HepG2 (cell line): Measurements from ENCODE around the gene EFCAB13. TPM values are rescaled to one million over a fixed set of nuclear protein-coding genes. Genes with fewer than 3 reads are reported as not detected.
A peak's percentile ranks its signal among the peaks of the same experiment; 100 is the strongest.

ENCODE experiments used
- ATAC-seq: fragments of 200-7000 bp; cut with Tn5 transposase; 3 replicates; pipeline ENCODE4 v1.9.1; 2020; ENCODE audit warnings: mild to moderate bottlenecking, moderate library complexity
- BruUV-seq: library from RNA; stranded (reverse); fragments of 400-500 nt; replicated peaks from 2 replicates; lab custom pipeline; 2021; lab: Mats Ljungman, UMichigan
- CTCF ChIA-PET: fragments of 300-600 bp; formaldehyde crosslinking; extraction: SDS; loops from one replicate; lab custom pipeline; 2021; ENCODE audit warnings: low total read pairs, inconsistent platforms, low intra/inter-chr PET ratio; lab: Yijun Ruan, JAX
- POLR2A ChIA-PET: fragments of 350-600 bp; sonication (Branson Sonifier 250); formaldehyde crosslinking; loops from one replicate; lab custom pipeline; 2020; ENCODE audit warnings: antibody characterized with exemption, inconsistent platforms; lab: Yijun Ruan, JAX
- DNase-seq: peaks from one replicate; pipeline ENCODE4 v3.0.0-alpha.2; 2015; ENCODE audit warnings: low spot score
- FAIRE-seq: peaks from 3 replicates; lab custom pipeline; 2011; peaks lifted over from hg19 to GRCh38; lab: Jason Lieb, UNC
- H2AFZ ChIP-seq: one replicate; pipeline ENCODE4 v1.6.1; 2011; ENCODE audit warnings: low read length, inconsistent platforms
- H3K27ac ChIP-seq: fragments of 300-600 bp; 3 replicates; pipeline ENCODE4 v1.8.0; 2011; ENCODE audit warnings: mixed run types, mild to moderate bottlenecking, mixed read lengths, low read length, inconsistent platforms; ENCODE audit not compliant: insufficient read depth; ENCODE audit errors: extremely low read length
- H3K27me3 ChIP-seq, 2 experiments: fragments of 200-600 bp in 1 of 2; 2 replicates in 1 of 2; 3 replicates in 1 of 2; pipeline versions ENCODE4 v1.6.0 to v1.8.0; 2011; ENCODE audit warnings: low read length in 2 of 2, mild to moderate bottlenecking in 2 of 2, moderate library complexity in 2 of 2, inconsistent platforms in 1 of 2; ENCODE audit not compliant: insufficient read depth in 2 of 2, control insufficient read depth in 1 of 2
- H3K36me3 ChIP-seq, 2 experiments: fragments of 200-600 bp in 1 of 2; replicated peaks in 1 of 2; 2 replicates in 1 of 2; 3 replicates in 1 of 2; pipeline versions ENCODE4 v1.5.1 to v1.8.0; 2011; ENCODE audit warnings: low read length in 2 of 2, inconsistent platforms in 1 of 2; ENCODE audit not compliant: insufficient read depth in 2 of 2, control insufficient read depth in 1 of 2
- H3K4me1 ChIP-seq: 2 replicates; pipeline ENCODE4 v1.5.1; 2012; ENCODE audit warnings: low read length, inconsistent platforms; ENCODE audit not compliant: insufficient read depth
- H3K4me2 ChIP-seq: 2 replicates; pipeline ENCODE4 v1.6.0; 2011; ENCODE audit warnings: low read depth, low read length, inconsistent platforms
- H3K4me3 ChIP-seq, 3 experiments: fragments of 200-600 bp in 1 of 3; sonication (generic), shearing (Covaris generic) in 1 of 3; replicated peaks in 1 of 3; 2 replicates each; pipeline ENCODE4 v1.5.1; 2011 to 2016; ENCODE audit warnings: low read length in 3 of 3, inconsistent platforms in 2 of 3, low read depth in 2 of 3, mild to moderate bottlenecking in 2 of 3, control low read depth in 1 of 3, mixed read lengths in 1 of 3; ENCODE audit not compliant: insufficient read depth in 1 of 3
- H3K79me2 ChIP-seq: one replicate; pipeline ENCODE4 v1.6.1; 2011; ENCODE audit warnings: low read length, inconsistent platforms; ENCODE audit not compliant: insufficient read depth
- H3K9ac ChIP-seq: 2 replicates; pipeline ENCODE4 v1.6.0; 2011; ENCODE audit warnings: mild to moderate bottlenecking, low read depth, low read length, inconsistent platforms; ENCODE audit not compliant: insufficient read depth
- H3K9me3 ChIP-seq: 2 replicates; pipeline ENCODE4 v1.5.1; 2012; ENCODE audit warnings: mild to moderate bottlenecking, low read length
- H4K20me1 ChIP-seq: 2 replicates; pipeline ENCODE4 v1.6.0; 2011; ENCODE audit warnings: inconsistent platforms, mild to moderate bottlenecking, low read length, moderate library complexity; ENCODE audit not compliant: insufficient read depth
- KDM6A ChIP-seq: IDR thresholded peaks from 2 replicates; pipeline ENCODE4 v1.6.1; 2016; ENCODE audit warnings: low read depth
- RFX1 ChIP-seq: fragments of 450-650 bp; IDR thresholded peaks from 2 replicates; pipeline ENCODE4 v1.6.1; 2017
- RFX3 ChIP-seq: IDR thresholded peaks from 2 replicates; pipeline ENCODE4 v1.6.1; 2016; ENCODE audit warnings: missing biosample characterization, missing genetic modification reagents
- SAFB2 ChIP-seq: sonication (generic); formaldehyde crosslinking; IDR thresholded peaks from 2 replicates; pipeline ENCODE4 v1.5.1; 2020; ENCODE audit warnings: missing genetic modification reagents, low read depth, mild to moderate bottlenecking, borderline replicate concordance
- SRF ChIP-seq: IDR thresholded peaks from 2 replicates; pipeline ENCODE4 v1.6.1; 2011; ENCODE audit warnings: mild to moderate bottlenecking, low read depth, low read length, moderate library complexity
- ZNF709 ChIP-seq: sonication (generic); formaldehyde crosslinking; IDR thresholded peaks from 2 replicates; pipeline ENCODE4 v1.5.0; 2020; ENCODE audit warnings: mild to moderate bottlenecking, missing genetic modification reagents
- ZNF713 ChIP-seq: sonication (generic); formaldehyde crosslinking; IDR thresholded peaks from 2 replicates; pipeline ENCODE4 v1.4.0; 2020; ENCODE audit warnings: mild to moderate bottlenecking, missing genetic modification reagents
- WGBS: methylation state at CpG from one replicate; pipeline ENCODE4 v1.1.6; 2017; ENCODE audit warnings: low lambda C conversion rate; 5-methylcytosine and 5-hydroxymethylcytosine counted together
- in situ Hi-C: cut with HindIII; loops from 2 replicates; pipeline ENCODE4 v1.10.0; 2017; ENCODE audit warnings: low pct_unique_long_range_greater_than_20kb; ENCODE audit not compliant: extremely low pct_ligation_motif_present
- intact Hi-C: fragments of 100-400 bp; cut with micrococcal nuclease; formaldehyde crosslinking; loops from one replicate; pipeline ENCODE4 v1.10.0; 2022; ENCODE audit not compliant: unreplicated experiment
- polyA plus RNA-seq, 8 experiments: library from polyadenylated mRNA; depleted of rRNA in 3 of 8; stranded (reverse) in 7 of 8; unstranded in 1 of 8; fragments of >200 nt; fragmentation: Illumina TruSeq in 4 of 8; extraction: Trizol in 4 of 8; gene quantifications; 2 replicates each; pipeline versions ENCODE4 v1.2.1 to v1.2.3, GENCODE V29; 2011 to 2016; ENCODE audit warnings: low read depth in 4 of 8, missing spikeins in 1 of 8, mixed read lengths in 1 of 8; ENCODE audit not compliant: insufficient read depth in 1 of 8
- total RNA-seq, 5 experiments: library from RNA; depleted of rRNA; stranded (reverse); fragments of >200 nt; fragmentation: Illumina TruSeq; extraction: Trizol; gene quantifications; 2 replicates each; pipeline ENCODE4 v1.2.3, GENCODE V29; 2016; ENCODE audit warnings: low read depth in 1 of 5
- TF ChIP-seq, protein P1 (sequence below): sonication (generic); formaldehyde crosslinking; IDR thresholded peaks from 2 replicates; pipeline ENCODE4 v1.4.0; 2020; ENCODE audit warnings: missing genetic modification reagents, borderline replicate concordance

EFCAB13 gene
- total and polyA plus RNA-seq, 2 of the 13 experiments (the other 11 are each of a cell fraction or from before 2014, with no cell fraction given) = 0.22 to 0.71 TPM

DNA sequence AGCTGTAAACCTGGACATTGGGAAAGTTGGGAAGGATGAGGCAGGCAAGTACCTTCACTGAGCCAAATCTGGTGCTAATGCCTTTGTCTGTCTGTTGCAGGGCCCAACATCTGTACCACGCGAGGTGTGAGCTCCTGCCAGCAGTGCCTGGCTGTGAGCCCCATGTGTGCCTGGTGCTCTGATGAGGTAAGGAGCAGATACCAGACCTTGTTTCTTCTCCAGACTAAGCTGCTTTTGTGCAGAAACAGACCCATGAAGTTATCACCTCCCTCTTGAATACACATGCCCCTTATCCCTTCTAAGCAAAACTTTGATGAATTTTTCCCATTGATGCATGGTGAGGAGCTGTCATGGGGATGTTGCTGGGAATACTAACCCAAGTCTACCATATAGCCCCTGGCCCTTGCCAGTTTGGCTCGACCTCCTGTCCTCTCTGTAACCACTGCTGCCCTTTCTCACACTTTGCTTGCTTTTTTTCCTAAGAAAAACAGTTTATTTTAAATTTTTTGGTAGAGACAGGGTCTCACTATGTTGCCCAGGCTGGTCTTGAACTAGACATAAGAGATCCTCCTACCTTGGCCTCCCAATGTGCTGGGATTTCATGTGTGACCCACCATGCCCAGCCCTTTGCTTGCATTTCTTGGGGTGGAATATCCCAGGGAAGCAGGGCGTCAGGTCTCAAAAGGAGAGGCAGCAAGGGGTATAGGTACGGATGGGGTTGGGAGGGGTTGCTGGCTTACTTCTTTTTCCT is 49.3 kb upstream of the EFCAB13 start:
- DNase-seq = no peak
- Histone ChIP-seq H2AFZ (no peak overlapping the region), H3K4me1 (peaks cover 23% of the 10 kb centered on the region), H3K4me3 (no peak overlapping the region), H4K20me1 (no peaks in the 10 kb centered on the region), H3K79me2 (no peaks in the 10 kb centered on the region), H3K27me3 (peaks cover 0 to 17% of the 10 kb centered on the region in 2 experiments; a peak in 3 of 5 replicates), H3K36me3 (no peaks in the 10 kb centered on the region), H3K4me2 (no peak overlapping the region), H3K9me3 (no peaks in the 10 kb centered on the region), H3K27ac (no peak overlapping the region), H3K9ac (no peak overlapping the region)
- no peak for ATAC-seq
- intact Hi-C loops (no loop called here), in situ Hi-C loops (no loop called here)
- TF ChIP-seq KDM6A (CRISPR knock-in tag) = no peak
- TF ChIP-seq RFX1 = no peak
- TF ChIP-seq ZNF713 (CRISPR knock-in tag) = no peak
- no peak for TF ChIP-seq RFX3 (CRISPR knock-in tag)
- TF ChIP-seq SAFB2 = no peak
- CTCF ChIA-PET = no interaction called here
- no peak for FAIRE-seq
- POLR2A ChIA-PET = no interaction called here
- 63% methylated on average over 5 of the region's 5 CpGs for WGBS
- no TSS peak for BruUV-seq

DNA sequence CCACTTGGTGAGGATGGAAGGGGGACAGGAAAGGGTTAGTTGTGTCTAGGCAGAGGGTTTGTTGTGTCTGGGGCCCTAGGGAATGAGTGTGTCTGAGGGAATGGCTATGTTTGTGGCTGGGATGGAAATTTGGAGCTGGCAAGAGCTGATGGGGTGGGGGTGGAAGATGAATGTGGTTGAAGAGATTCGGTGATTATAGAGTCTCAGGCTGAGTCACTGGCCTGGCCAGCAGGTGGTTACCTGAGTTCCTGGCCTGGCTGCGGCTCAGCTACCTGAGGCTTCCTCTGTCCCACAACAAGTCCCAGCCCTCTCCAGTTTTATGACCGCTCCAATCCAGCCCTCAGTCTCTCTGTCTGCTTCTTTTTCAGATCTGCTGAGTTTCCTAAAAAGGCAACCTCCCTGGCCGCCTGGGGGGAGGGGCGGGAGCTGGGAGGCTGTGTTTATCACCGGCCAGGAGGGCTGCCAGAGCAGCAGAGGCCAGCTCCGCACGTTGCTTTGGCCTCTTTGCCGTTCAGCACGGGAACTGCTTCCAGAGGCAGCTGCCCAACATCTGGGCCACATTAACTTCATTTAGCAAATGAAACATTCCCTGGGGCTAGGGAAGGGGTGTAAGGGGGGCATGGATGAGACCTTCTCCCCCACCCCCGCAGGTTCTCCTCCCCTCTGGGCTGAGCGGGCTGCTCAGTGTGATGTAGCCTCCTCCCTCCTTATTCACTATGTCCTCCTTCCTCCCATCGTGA is 48.3 kb upstream of the EFCAB13 start:
- H3K4me1 ChIP-seq = peaks cover 23% of the 10 kb centered on the region
- TF ChIP-seq, protein P1, sequence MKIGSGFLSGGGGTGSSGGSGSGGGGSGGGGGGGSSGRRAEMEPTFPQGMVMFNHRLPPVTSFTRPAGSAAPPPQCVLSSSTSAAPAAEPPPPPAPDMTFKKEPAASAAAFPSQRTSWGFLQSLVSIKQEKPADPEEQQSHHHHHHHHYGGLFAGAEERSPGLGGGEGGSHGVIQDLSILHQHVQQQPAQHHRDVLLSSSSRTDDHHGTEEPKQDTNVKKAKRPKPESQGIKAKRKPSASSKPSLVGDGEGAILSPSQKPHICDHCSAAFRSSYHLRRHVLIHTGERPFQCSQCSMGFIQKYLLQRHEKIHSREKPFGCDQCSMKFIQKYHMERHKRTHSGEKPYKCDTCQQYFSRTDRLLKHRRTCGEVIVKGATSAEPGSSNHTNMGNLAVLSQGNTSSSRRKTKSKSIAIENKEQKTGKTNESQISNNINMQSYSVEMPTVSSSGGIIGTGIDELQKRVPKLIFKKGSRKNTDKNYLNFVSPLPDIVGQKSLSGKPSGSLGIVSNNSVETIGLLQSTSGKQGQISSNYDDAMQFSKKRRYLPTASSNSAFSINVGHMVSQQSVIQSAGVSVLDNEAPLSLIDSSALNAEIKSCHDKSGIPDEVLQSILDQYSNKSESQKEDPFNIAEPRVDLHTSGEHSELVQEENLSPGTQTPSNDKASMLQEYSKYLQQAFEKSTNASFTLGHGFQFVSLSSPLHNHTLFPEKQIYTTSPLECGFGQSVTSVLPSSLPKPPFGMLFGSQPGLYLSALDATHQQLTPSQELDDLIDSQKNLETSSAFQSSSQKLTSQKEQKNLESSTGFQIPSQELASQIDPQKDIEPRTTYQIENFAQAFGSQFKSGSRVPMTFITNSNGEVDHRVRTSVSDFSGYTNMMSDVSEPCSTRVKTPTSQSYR (CRISPR knock-in tag) = peak; percentile 82; the same call in 1 of the 2 replicates
- TF ChIP-seq SRF (peak; percentile 76), ZNF709 (CRISPR knock-in tag) (no peak)
- no TSS peak for BruUV-seq
- H3K27me3 ChIP-seq = peaks cover 0 to 17% of the 10 kb centered on the region in 2 experiments; a peak in 3 of 5 replicates
- H3K9me3 ChIP-seq = no peaks in the 10 kb centered on the region
- 9% methylated on average over 13 of the region's 13 CpGs for WGBS
- in situ Hi-C loops (no loop called here), intact Hi-C loops (no loop called here)
- ChIA-PET POLR2A (no interaction called here), CTCF (no interaction called here)
- FAIRE-seq (no peak), DNase-seq (no peak), ATAC-seq (peak; percentile 62)
- peak overlapping the region; percentile 46 for H3K4me2 ChIP-seq
- peak overlapping the region in 1 of 3 experiments; percentile 46; a peak in 1 of 6 replicates for H3K4me3 ChIP-seq
- no peaks in the 10 kb centered on the region for H3K36me3 ChIP-seq
- H3K27ac ChIP-seq = no peak overlapping the region
- H2AFZ ChIP-seq = no peak overlapping the region
- H3K79me2 ChIP-seq = no peaks in the 10 kb centered on the region
- no peak overlapping the region; the same call in 1 of the 2 replicates for H3K9ac ChIP-seq
- H4K20me1 ChIP-seq = no peaks in the 10 kb centered on the region
